HepG2 (cell line): ENCODE results near the gene PLRG1. TPM values are rescaled to one million over a fixed set of nuclear protein-coding genes. Genes with fewer than 3 reads are reported as not detected.
A peak's percentile ranks its signal among the peaks of the same experiment; 100 is the strongest.

Experiments
- ASH2L ChIP-seq: fragments of 300-600, 200-600 bp; sonication (generic); IDR thresholded peaks from 2 replicates; pipeline ENCODE4 v1.7.0; 2017; ENCODE audit warnings: low read depth, mild to moderate bottlenecking, moderate library complexity, mixed read lengths, low read length; ENCODE audit not compliant: insufficient read length
- FOSL1 ChIP-seq: sonication (generic); formaldehyde crosslinking; IDR thresholded peaks from 2 replicates; pipeline ENCODE4 v1.9.0; 2021; ENCODE audit warnings: missing genetic modification reagents, borderline replicate concordance
- FOXP4 ChIP-seq: sonication (generic); formaldehyde crosslinking; IDR thresholded peaks from 2 replicates; pipeline ENCODE4 v1.4.0; 2020; ENCODE audit warnings: missing genetic modification reagents
- GMEB1 ChIP-seq: sonication (generic); formaldehyde crosslinking; IDR thresholded peaks from 2 replicates; pipeline ENCODE4 v1.5.1; 2020; ENCODE audit warnings: missing genetic modification reagents, mild to moderate bottlenecking, borderline replicate concordance
- HHEX ChIP-seq: IDR thresholded peaks from 2 replicates; pipeline ENCODE4 v1.6.1; 2016; ENCODE audit warnings: control low read depth
- MNT ChIP-seq: fragments of 450-650 bp; IDR thresholded peaks from 2 replicates; pipeline ENCODE4 v1.6.1; 2016
- ZBTB34 ChIP-seq: sonication (generic); formaldehyde crosslinking; IDR thresholded peaks from 2 replicates; pipeline ENCODE4 v1.8.0; 2022; ENCODE audit warnings: mild to moderate bottlenecking, missing genetic modification reagents
- ZBTB7A ChIP-seq: sonication (generic); formaldehyde crosslinking; IDR thresholded peaks from 2 replicates; pipeline ENCODE4 v1.8.0; 2022; ENCODE audit warnings: mild to moderate bottlenecking, missing genetic modification reagents
- ZNF274 ChIP-seq: sonication (generic); formaldehyde crosslinking; IDR thresholded peaks from 2 replicates; pipeline ENCODE4 v1.5.1; 2020; ENCODE audit warnings: mild to moderate bottlenecking, missing genetic modification reagents
- ZNF512 ChIP-seq: sonication (generic); formaldehyde crosslinking; IDR thresholded peaks from 2 replicates; pipeline ENCODE4 v1.4.0; 2020; ENCODE audit warnings: mild to moderate bottlenecking, missing genetic modification reagents
- ZNF543 ChIP-seq: sonication (generic); formaldehyde crosslinking; IDR thresholded peaks from 2 replicates; pipeline ENCODE4 v1.4.0; 2020; ENCODE audit warnings: mild to moderate bottlenecking, missing genetic modification reagents
- ZNF597 ChIP-seq: sonication (generic); formaldehyde crosslinking; IDR thresholded peaks from 2 replicates; pipeline ENCODE4 v1.5.0; 2020; ENCODE audit warnings: missing genetic modification reagents
- ZNF710 ChIP-seq: sonication (generic); formaldehyde crosslinking; IDR thresholded peaks from 2 replicates; pipeline ENCODE4 v1.5.0; 2020; ENCODE audit warnings: mild to moderate bottlenecking, missing genetic modification reagents, borderline replicate concordance
- ZSCAN22 ChIP-seq: sonication (generic); formaldehyde crosslinking; IDR thresholded peaks from 2 replicates; pipeline ENCODE4 v1.4.0; 2020; ENCODE audit warnings: mild to moderate bottlenecking, missing genetic modification reagents
- ZSCAN30 ChIP-seq: sonication (generic); formaldehyde crosslinking; IDR thresholded peaks from 2 replicates; pipeline ENCODE4 v1.5.0; 2020; ENCODE audit warnings: mild to moderate bottlenecking, missing genetic modification reagents
- polyA plus RNA-seq, 8 experiments: library from polyadenylated mRNA; depleted of rRNA in 3 of 8; stranded (reverse) in 7 of 8; unstranded in 1 of 8; fragments of >200 nt; fragmentation: Illumina TruSeq in 4 of 8; extraction: Trizol in 4 of 8; gene quantifications; 2 replicates each; pipeline versions ENCODE4 v1.2.1 to v1.2.3, GENCODE V29; 2011 to 2016; ENCODE audit warnings: low read depth in 4 of 8, missing spikeins in 1 of 8, mixed read lengths in 1 of 8; ENCODE audit not compliant: insufficient read depth in 1 of 8
- total RNA-seq, 5 experiments: library from RNA; depleted of rRNA; stranded (reverse); fragments of >200 nt; fragmentation: Illumina TruSeq; extraction: Trizol; gene quantifications; 2 replicates each; pipeline ENCODE4 v1.2.3, GENCODE V29; 2016; ENCODE audit warnings: low read depth in 1 of 5

PLRG1 gene
- total and polyA plus RNA-seq, 2 of the 13 experiments (the other 11 are each of a cell fraction or from before 2014, with no cell fraction given): 77.3 to 110 TPM

- TF ChIP-seq ZSCAN30 (CRISPR knock-in tag) (0 out of 2 replicates have a peak, but pooled peaks have one; percentile 28), FOXP4 (CRISPR knock-in tag) (peak; percentile 99), ZNF274 (CRISPR knock-in tag) (no peak), MNT (0 out of 2 replicates have a peak, but pooled peaks have one; percentile 3), ASH2L (peak; percentile 77), ZNF710 (CRISPR knock-in tag) (no peak; the same call in 1 of the 2 replicates), ZNF597 (no peak), GMEB1 (no peak; the same call in 1 of the 2 replicates), ZNF512 (CRISPR knock-in tag) (no peak), ZNF543 (CRISPR knock-in tag) (no peak), HHEX (CRISPR knock-in tag) (peak; percentile 92), ZSCAN22 (CRISPR knock-in tag) (no peak), ZBTB34 (peak; percentile 40; the same call in 1 of the 2 replicates), ZBTB7A (CRISPR knock-in tag) (no peak), FOSL1 (0 out of 2 replicates have a peak, but pooled peaks have one; percentile 29)
Observed at GRCh38 chr4:154559494-154560418, 9.6 kb upstream of the PLRG1 start (continued).
